GM19238 (cell line): ENCODE results near the gene MRGPRX3.
"Not testable (repeated sequence)": the region's sequence is repeated elsewhere in the genome, so short reads cannot be mapped to it uniquely, and the experiment has no call there.

ENCODE experiments used
- DNase-seq: peaks from one replicate; pipeline ENCODE4 v3.0.0; 2011; ENCODE audit warnings: low spot score; ENCODE audit not compliant: insufficient read length

MRGPRX3 gene

DNA sequence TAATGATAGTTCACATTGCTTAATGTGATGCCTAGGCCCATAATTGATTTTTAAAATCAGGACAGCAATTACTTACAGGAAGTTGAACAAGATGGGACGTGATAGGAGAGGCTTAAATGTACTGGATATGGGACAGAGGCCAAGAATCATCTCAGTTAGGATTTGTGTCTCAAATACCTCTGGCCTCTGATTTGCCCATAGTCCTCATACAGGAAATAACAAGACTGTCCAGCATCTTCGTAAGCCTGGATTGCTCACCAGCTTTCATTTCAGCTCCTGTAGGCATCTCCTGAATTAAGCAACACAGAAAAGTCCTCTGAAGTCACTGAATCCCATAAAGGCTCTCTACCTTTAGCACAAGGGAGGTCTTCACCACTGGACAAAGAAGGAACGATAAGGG, at the start of gene MRGPRX3:
Gene MRGPRX3, plus strand, starts transcription at position 231 of the 400 bp plus-strand sequence. CDS start 4,632 bp downstream, outside the sequence.
- DNase-seq = no peak

DNA sequence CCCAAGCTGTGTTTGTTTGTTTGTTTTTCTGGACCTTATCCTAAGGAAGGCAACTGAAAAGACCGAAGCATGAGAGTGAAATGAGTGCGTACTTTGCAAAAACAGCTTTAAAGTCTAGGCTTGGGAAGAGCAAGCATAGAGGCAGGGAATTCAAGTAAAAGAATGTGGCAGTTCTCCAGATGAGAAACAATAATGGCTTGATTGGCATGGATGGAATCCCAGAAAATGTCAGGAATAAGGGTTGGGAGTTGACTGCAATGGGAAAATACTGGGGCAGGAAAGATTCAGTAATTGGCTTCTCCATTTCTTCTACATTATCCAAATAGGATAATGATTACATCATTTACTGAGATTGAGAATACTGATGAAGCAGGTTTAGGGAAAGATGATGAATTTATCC, 44.0 kb upstream of the MRGPRX3 start:
- no peak for DNase-seq

DNA sequence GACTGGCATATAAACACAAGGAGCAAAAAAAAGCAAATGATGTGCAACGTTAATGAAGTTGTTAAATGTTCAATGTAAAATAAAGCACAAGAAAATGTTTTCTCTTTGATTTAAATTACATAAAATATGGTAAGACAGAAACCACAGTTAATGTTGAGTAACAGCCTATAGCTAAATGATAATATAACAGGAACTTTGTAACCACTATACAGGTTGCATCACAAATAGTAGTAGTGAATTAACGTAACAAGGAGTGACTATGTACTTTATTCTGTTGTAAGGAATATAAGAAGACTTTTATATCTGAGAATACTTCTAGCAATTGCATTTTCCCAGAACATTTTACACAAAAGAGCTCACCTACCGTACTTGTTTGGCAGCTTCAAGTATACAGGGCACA, 43.4 kb upstream of the MRGPRX3 start:
- DNase-seq = no peak

DNA sequence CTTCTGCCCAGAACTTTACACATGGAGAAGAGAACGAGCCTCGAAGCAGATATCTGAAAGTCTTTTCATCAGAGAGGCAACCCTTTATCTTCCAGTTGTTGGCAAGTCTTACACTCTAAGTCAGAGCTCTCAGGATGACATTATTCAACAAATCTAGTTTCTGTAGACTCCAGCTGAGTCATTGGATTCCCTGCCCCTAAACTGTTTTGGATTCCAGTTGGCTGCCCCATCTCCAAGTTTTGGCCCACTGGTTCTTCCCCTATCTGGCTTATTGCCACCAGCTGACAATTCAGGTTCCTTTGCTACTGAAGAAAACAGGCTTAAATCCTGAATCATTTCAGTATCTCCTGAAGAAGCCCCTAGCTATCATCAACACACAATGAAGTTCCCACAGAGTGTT, 40.6 kb upstream of the MRGPRX3 start:
- no peak for DNase-seq

DNA sequence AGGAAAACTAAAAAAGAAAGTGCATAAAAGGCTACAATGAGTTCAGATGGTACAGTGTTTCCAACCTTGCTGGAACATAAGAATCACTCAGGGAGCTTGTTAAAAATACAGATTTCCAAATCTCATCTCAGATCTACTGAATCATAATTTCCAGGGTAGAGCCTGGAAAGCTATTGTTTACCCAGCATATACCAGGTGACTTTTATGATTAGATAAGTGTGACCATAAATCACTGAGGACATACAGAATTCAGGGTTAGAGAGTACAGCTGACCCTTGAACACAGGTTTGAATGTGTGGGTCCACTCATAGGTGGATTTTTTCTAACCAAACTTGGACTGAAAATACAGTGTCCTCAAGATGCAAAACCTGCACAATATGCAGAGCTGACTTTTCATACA, 38.4 kb upstream of the MRGPRX3 start:
- DNase-seq = no peak

DNA sequence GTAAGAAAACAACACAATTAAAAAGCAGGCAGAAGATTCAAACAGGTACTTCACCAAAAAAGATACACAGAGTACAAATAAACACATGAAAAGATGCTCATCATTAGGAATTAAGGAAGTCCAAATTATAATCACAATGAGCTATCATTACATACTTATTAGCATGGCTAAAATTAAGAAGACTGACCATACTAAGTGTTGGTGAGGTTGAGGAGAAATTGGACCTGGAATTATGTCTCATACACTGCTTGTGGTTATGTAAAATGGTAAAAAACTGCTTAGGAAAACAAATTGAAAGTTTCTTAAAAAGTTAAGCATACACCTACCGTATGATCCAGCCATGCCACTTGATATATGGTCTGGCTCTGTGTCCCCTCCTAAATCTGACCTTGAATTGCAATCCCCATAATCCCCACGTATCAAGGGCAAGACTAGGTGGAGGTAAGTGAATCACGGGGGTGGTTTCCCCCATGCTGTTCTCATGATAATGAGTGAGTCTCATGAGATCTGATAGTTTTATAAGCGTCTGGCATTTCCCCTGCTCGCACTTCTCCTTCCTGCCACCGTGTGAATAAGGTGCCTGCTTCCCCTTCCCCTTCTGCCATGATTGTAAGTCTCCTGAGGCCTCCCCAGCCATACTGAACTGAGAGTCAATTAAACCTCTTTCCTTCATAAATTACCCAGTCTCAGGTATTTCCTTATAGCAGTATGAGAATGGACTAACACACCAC, 31.3 kb upstream of the MRGPRX3 start:
- no peak for DNase-seq

DNA sequence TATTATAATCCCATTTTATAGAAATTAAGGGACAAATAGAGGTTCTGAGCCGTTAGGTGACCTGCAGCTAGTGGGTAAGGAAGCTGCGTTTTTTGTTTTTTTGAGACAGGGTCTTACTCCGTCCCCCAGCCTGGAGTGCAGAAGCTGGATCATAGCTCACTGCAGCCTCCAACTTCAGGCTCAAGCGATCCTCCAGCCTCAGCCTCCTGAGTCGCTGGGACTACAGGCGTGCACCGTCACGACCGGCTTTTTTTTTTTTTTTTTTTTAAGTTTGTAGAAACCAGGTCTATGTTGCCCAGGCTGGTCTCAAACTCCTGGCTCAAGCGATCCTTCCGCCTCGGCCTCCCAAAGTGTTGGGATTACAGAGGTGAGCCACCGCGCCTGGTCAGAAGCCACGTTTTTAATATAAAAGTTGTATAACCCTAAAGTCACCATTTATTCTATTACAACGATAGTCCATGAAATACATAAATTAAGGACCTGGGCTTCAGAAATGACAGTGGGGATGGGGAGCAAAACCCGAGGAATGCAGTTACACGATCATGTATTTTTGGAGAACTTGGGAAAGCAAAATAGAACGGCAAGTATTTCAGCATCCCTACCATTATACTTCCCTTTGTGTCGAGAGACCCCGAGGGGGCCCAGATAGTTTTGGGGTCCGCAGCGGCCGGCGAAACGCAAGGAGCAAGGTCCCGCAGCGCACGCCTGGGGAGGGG, 27.1 kb upstream of the MRGPRX3 start:
- no peak for DNase-seq

DNA sequence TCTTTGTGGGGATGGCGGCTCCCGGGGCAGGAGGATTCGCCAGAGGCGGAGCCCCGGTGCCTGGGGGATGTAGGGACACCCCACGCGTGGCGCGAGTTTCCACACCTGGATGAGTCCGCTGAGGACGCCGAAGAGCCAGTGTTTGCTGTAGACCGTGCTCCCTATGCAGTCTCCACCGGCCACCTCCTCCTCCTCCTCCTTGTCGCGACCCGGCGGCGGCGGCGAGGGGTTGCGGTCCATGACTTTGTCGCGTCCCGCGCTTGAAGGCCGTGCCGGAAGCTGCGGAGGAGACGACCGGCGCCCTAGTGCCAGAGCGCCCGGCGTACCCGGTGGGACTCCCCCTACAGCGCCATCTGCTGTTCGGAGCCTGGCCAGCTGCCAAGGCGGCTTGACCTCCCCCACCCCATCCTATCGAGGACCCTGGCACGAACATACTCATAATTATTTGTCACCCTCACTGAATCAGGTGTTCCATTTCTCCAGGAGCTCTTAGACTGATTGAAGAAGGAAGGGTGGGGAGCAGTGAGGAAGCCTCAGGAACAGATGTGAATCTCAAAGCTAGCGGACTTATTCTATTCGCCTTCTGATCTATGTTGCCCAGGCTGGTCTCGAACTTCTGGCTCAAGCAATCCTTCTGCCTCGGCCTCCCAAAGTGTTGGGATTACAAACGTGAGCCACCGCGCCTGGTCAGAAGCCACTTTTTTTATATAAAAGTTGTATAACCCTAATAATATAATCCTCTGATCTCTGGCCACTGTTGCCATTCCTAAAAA, 26.4 kb upstream of the MRGPRX3 start, which contains the start of gene SAAL1:
Gene SAAL1, minus strand, starts transcription at position 281 of the 773 bp plus-strand sequence. Its CDS starts 41 bp downstream, at position 240.
- DNase-seq = peak; percentile 90

DNA sequence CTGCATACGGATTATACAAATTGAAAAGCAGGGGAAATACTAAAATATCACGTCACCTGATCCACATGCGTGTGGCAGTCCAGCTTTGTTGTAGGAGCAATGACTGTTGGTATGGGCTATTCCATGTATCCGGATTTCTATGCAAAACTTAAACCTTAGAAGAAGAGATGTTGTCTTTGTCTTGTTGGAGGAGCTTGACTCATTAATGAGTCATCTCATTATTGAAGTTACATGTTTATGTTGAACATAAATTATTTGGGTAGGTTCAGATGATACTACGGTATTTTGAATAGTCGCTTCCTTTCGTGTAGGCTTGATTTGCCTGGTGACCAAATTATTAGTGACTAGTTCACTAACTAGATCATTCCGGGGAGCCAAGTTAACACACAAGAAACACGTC, 25.7 kb upstream of the MRGPRX3 start:
- no peak for DNase-seq

DNA sequence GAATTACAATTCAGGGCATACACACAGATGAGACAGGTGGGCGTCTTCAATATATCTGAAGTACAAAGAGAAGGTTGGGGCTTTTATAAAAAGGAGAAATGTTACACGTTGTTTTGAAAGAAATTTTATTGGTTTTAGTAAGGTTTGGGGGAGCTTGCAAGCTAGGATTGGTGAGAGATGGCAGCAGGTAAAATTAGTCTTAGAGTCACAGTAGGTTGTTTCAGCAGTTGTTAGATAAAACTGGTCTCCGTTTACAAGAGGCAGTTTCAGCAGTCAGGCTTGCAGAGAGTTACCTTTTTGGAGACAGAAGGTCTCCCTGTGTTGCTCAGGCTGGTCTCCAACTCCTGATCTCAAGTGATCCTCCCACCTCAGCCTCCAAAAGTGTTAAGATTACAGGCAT, 24.1 kb upstream of the MRGPRX3 start:
- DNase-seq = no peak

DNA sequence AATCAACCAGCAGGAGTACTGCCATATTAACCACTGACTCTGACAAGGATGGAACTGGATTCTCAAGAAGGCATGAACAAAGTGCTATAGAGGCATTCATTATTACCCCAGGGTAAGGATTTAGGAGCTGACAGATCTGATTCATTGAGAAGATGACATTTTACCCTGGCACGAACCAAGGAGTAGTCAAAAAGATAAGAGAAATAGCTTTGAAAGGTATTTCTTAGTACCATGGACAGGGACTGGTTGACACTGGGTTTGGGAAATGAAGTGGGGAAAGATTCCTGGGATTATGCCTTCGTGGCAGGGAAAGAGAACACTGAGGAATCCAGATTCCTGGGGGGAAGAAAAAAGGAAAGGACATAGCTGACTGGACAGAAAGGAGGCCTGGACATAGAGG, 21.4 kb upstream of the MRGPRX3 start:
- no peak for DNase-seq

DNA sequence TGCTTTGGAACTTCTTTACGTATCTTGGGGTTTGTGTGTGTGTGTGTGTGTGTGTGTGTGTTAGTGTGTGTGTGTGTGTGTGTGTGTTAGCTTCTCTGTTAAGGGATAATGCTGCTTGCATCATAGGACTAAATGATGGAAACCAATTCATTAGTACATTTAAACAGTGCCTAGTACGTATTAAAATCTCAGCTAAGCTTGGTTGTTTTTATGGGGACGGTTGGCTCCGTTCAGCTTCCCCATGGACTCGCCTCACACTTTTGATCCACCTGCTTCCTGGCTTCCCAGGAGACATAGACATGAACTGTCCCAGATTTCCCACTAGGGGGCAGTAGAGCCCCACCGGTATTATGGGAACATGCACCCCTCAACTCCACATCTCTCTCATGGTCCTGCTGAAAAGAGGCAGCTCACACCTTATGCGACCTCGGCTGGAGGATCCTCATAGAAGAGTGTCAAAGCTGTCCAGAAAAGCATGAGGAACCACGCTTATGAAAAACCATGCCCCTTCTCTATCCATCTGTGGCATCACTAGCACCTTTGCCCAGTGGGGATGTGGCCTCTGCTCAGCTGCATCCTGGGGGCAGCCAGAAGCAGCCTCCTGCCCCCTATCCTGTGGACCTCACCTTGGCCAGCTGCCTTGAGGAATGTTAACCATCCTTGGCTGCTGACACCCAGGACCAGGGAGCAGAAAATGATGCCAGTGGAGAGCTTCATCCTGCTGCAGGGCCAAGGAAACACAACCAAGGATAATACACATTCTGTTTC, 16.8 kb upstream of the MRGPRX3 start:
- DNase-seq = peak; percentile 66

DNA sequence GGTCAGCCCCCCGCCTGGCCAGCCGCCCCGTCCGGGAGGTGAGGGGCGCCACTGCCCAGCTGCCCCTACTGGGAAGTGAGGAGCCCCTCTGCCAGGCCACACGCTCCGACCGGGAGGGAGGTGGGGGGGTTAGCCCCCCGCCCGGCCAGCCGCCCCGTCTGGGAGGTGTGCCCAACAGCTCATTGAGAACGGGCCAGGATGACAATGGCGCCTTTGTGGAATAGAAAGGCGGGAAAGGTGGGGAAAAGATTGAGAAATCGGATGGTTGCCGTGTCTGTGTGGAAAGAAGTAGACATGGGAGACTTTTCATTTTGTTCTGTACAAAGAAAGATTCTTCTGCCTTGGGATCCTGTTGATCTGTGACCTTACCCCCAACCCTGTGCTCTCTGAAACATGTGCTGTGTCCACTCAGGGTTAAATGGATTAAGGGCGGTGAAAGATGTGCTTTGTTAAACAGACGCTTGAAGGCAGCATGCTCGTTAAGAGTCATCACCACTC, 11.0 kb upstream of the MRGPRX3 start:
- not testable (repeated sequence) for DNase-seq

DNA sequence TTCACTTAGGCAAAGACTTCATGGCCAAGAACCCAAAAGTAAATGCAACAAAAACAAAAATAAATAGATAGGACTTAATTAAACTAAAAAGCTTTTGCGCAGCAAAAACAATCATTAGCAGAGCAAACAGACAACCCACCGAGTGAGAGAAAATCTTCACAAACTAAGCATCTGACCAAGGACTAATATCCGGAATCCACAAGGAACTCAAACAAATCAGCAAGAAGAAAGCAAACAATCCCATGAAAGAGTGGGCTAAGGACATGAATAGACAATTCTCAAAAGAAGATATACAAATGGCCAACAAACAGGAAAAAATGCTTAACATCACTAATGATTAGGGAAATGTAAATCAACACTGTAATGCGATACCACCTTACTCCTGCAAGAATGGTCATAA, 1.3 kb upstream of the MRGPRX3 start:
- not testable (repeated sequence) for DNase-seq

DNA sequence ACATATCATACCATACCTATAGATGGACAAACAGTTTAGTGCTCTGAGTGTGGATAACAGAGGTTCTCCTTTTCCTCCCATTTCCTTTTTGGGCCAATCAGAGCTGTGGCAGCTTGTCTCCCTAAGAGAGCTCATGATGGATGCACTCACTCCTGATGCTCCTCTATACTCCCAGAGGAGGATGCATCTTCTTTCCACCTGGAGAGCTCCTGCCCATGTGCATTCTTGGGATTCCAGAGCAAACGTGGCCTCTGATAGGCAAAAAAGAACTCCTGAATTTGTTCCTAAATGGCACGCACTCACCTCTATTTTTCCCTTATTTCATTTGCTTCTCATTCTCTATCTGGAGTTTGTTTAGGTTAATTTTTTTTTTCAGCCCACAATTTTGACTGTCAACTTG, 2.9 kb downstream of the MRGPRX3 start:
- DNase-seq = no peak

DNA sequence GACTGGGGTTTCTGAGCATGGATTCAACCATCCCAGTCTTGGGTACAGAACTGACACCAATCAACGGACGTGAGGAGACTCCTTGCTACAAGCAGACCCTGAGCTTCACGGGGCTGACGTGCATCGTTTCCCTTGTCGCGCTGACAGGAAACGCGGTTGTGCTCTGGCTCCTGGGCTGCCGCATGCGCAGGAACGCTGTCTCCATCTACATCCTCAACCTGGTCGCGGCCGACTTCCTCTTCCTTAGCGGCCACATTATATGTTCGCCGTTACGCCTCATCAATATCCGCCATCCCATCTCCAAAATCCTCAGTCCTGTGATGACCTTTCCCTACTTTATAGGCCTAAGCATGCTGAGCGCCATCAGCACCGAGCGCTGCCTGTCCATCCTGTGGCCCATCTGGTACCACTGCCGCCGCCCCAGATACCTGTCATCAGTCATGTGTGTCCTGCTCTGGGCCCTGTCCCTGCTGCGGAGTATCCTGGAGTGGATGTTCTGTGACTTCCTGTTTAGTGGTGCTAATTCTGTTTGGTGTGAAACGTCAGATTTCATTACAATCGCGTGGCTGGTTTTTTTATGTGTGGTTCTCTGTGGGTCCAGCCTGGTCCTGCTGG, 4.9 kb downstream of the MRGPRX3 start:
- DNase-seq = no peak

DNA sequence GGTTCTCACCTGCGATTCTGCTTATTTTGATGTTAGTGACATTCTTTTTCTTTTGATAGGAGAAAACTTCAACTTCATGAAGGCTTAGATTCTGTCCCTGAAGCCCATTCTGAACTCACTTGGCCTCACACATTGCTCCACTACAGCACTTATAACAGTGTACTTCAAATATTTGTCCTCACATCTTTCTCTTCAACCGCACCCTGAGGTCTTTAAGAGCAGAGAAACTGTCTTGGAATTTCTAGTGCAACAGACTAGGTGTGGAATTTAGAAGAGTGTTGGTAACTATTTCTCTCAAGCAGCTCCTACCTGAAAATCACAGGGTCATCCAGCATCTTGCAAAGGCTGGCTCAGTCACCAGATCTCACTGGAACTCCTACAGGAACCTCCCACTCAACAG, 7.8 kb downstream of the MRGPRX3 start:
- no peak for DNase-seq

DNA sequence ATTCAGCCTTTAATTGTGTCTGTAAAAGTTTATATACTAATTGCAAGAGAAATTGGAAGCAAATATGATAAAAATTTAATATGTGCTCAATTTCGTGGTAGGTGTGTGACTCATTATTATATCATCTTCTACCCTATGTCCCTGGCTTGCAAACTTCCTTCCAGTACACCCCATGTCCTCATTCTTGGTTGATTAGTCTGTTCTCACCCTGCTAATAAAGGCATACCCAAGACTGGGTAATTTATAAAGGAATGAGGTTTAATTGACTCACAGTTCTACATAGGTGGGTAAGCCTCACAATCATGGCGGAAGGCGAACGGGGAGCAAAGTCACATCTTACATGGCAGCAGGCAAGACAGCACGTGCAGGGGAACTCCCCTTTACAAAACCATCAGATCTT, 11.9 kb downstream of the MRGPRX3 start:
- DNase-seq = no peak

DNA sequence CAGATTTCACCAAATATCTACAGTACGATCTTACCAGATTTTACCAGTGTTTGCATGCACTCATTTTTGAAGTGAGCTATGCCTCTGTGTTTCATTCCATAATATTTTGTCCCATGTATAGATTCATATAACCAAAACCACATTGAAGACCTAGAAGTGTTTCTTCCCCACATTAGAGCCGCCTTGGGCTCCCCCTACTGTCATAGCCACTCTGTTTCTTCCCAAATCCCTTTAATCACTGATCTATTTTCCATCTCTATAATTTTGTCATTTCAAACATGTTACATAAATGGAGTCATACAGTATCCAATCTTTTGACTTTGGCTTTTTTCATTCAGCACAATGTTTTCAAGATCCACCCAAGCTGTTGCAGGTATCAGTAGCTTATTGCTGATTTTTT, 12.7 kb downstream of the MRGPRX3 start:
- DNase-seq = no peak

DNA sequence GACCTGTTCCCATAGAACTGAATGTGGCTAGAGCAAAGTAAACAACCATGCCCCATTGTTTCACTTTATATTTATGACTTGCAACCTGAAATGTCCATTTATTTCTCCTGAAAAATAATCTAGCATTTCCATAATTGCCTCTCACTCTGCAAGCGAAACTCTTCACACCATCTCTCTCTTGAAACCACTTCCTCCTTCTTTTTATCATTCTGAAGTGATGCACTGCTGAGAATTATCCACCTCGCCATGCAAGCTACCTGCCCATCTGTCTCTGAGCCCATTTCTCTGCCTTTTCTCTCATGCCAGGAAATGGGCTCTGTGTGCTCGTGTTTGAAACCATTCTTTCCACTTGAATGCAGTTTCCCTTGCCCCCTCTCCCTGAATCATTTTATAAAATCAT, 13.5 kb downstream of the MRGPRX3 start:
- DNase-seq = no peak

DNA sequence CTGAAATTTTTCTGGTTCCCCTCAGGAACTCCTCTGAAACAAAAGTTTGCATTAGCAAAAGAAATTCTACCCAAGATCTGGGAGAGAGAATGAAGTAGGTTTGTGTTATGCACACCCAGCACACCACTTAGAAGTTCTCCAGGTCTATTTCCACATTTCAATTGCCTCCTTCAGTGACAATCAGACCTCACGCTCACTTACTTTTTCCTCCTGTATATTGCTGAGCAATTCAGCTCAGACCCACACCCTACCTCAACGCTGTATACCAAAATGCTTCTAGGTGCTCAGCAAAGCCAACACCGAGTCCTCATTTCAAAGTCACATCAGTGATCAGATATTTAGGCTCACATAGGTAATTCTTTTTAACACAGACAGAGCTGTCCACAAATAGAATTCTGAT, 19.2 kb downstream of the MRGPRX3 start:
- no peak for DNase-seq
